ENCODE measurements around the gene NPEPL1. TPM values are rescaled to one million over a fixed set of nuclear protein-coding genes. Genes with fewer than 3 reads are reported as not detected.

The NPEPL1 gene
- total RNA-seq, 1 donor from 2014 or later = 25.5 TPM

DNA sequence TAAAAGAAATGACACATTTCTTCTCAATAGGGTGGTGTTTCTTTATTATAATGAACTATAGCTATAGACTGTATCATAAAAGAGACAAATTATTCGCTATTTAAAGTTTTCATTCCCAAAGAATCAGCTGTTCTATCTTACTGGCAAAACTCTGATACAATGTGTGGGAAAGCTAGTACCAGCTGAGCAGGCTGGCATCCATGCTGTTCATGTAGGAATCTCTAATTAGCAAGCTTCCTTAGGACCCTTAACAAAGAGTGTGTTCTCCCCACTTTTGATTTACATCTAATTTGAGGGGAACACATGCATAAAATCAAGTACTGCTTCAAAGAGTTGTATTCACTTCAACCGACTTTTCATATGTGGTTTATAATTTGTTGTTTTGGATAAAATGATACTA, 28.3 kb upstream of the NPEPL1 start:
- Histone ChIP-seq H3K27me3 (no peaks in the 10 kb centered on the region), H3K4me1 (peaks cover 7% of the 10 kb centered on the region), H3K36me3 (peaks cover 0 to 21% of the 10 kb centered on the region in 2 donors), H3K4me3 (no peak overlapping the region), H3K9me3 (no peaks in the 10 kb centered on the region), H3K27ac (no peak overlapping the region)
- no peak for DNase-seq (ENCODE audit: extremely low spot score in 2 of 2)
- TF ChIP-seq POLR2A (IDR thresholded peaks at IDR 0.05) (no peak), CTCF (IDR thresholded peaks at IDR 0.05) (no peak), POLR2AphosphoS5 (IDR thresholded peaks at IDR 0.05; ENCODE audit: insufficient read depth in 1 of 2, low read depth in 1 of 2) (no peak)
- intact Hi-C loops (cut with DNase I) = no loop called here

DNA sequence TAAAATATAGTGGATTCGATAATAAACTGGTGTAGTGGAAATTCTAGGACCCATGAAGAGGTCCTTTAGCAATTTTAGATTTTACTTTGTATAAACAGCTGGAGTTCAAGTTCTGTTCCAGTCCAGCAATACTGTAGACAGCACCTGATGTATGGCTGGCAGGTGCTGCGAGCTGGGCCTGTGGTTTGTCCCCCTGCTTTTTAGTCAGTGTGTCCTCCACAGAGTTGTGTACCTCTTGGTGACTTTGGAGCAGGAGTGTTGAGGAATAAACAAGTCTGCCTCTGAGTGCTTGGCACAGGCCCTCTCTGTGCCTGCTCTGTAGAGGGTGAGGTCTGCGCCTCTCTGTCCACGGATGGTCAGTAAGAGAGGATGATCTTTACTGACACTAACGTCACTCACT, 27.7 kb upstream of the NPEPL1 start:
- H3K9me3 ChIP-seq = no peaks in the 10 kb centered on the region
- H3K4me1 ChIP-seq = peaks cover 1% of the 10 kb centered on the region
- intact Hi-C loops (cut with DNase I) = no loop called here
- H3K36me3 ChIP-seq = peaks cover 0 to 27% of the 10 kb centered on the region in 2 donors
- TF ChIP-seq POLR2A (IDR thresholded peaks at IDR 0.05) (no peak), CTCF (IDR thresholded peaks at IDR 0.05) (no peak), POLR2AphosphoS5 (IDR thresholded peaks at IDR 0.05; ENCODE audit: insufficient read depth in 1 of 2, low read depth in 1 of 2) (no peak)
- no peak for DNase-seq (ENCODE audit: extremely low spot score in 2 of 2)
- no peak overlapping the region for H3K4me3 ChIP-seq
- no peaks in the 10 kb centered on the region for H3K27me3 ChIP-seq
- H3K27ac ChIP-seq = no peak overlapping the region

- intact Hi-C loops (cut with DNase I) = no loop called here
- no peaks in the 10 kb centered on the region for H3K9me3 ChIP-seq
- DNase-seq (ENCODE audit: extremely low spot score in 2 of 2) = no peak
- no peaks in the 10 kb centered on the region for H3K4me1 ChIP-seq
- no peak overlapping the region for H3K27ac ChIP-seq
- no peak for TF ChIP-seq POLR2AphosphoS5 (IDR thresholded peaks at IDR 0.05; ENCODE audit: insufficient read depth in 1 of 2, low read depth in 1 of 2)
- TF ChIP-seq POLR2A (IDR thresholded peaks at IDR 0.05) = no peak
- TF ChIP-seq CTCF (IDR thresholded peaks at IDR 0.05) = no peak
- H3K4me3 ChIP-seq = no peak overlapping the region
- H3K27me3 ChIP-seq = no peaks in the 10 kb centered on the region
- H3K36me3 ChIP-seq = peaks cover 0 to 32% of the 10 kb centered on the region in 2 donors
Observed at GRCh38 chr20:58665606-58666005, 27.0 kb upstream of the NPEPL1 start.

DNA sequence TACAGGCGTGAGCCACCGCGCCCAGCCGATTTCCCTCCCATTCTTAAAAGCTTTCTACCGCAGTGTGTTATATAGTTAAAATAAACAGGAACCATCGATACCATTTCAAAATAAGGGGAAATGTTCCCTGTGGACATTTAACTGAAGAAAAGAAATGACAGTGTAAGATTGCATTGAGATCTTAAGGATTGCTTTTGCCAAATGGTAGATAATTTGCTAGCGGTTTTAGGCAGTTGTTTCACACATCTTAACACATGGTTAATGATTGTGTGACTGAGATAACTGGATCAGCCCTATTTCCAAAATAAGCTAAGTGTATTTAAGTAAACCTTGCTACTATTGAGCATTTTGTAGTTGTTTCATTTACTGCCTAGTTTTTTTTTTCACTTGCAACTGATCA, 25.9 kb upstream of the NPEPL1 start:
- Histone ChIP-seq H3K4me1 (no peaks in the 10 kb centered on the region), H3K9me3 (no peaks in the 10 kb centered on the region), H3K36me3 (peaks cover 0 to 39% of the 10 kb centered on the region in 2 donors), H3K27me3 (no peaks in the 10 kb centered on the region), H3K4me3 (no peak overlapping the region), H3K27ac (no peak overlapping the region)
- no peak for DNase-seq (ENCODE audit: extremely low spot score in 2 of 2)
- TF ChIP-seq POLR2AphosphoS5 (IDR thresholded peaks at IDR 0.05; ENCODE audit: insufficient read depth in 1 of 2, low read depth in 1 of 2) (no peak), CTCF (IDR thresholded peaks at IDR 0.05) (no peak), POLR2A (IDR thresholded peaks at IDR 0.05) (no peak)
- intact Hi-C loops (cut with DNase I) = no loop called here

GRCh38 chr20:58667975-58668374, 24.6 kb upstream of the NPEPL1 start:
- Histone ChIP-seq H3K27me3 (no peaks in the 10 kb centered on the region), H3K9me3 (no peaks in the 10 kb centered on the region), H3K36me3 (peaks cover 0 to 52% of the 10 kb centered on the region in 2 donors), H3K4me1 (no peaks in the 10 kb centered on the region), H3K27ac (no peak overlapping the region), H3K4me3 (no peak overlapping the region)
- intact Hi-C loops (cut with DNase I) = no loop called here
- TF ChIP-seq CTCF (IDR thresholded peaks at IDR 0.05) = no peak
- no peak for TF ChIP-seq POLR2AphosphoS5 (IDR thresholded peaks at IDR 0.05; ENCODE audit: insufficient read depth in 1 of 2, low read depth in 1 of 2)
- no peak for TF ChIP-seq POLR2A (IDR thresholded peaks at IDR 0.05)
- no peak for DNase-seq (ENCODE audit: extremely low spot score in 2 of 2)
